HEK293 (cell line): ENCODE data around the gene ATP11C.

ENCODE experiments used
- CTCF ChIA-PET: fragments of 350-600 bp; formaldehyde crosslinking; extraction: SDS; loops from one replicate; lab custom pipeline; 2021; ENCODE audit warnings: antibody characterized with exemption; lab: Yijun Ruan, JAX
- POLR2A ChIA-PET: fragments of 300-600 bp; formaldehyde crosslinking; extraction: SDS; loops from one replicate; lab custom pipeline; 2020; ENCODE audit warnings: antibody characterized with exemption, inconsistent platforms; lab: Yijun Ruan, JAX
- H3K27ac ChIP-seq: fragments of 200-500 bp; sonication (Bioruptor generic); 2 replicates; pipeline ENCODE4 v1.5.1; 2014; ENCODE audit warnings: low read depth, low read length, control low read depth, inconsistent platforms; ENCODE audit errors: extremely low read depth
- H3K36me3 ChIP-seq, 2 experiments: fragments of 200-500 bp in 1 of 2; sonication (Bioruptor generic) in 1 of 2; 1 replicate in 1 of 2; 2 replicates in 1 of 2; pipeline ENCODE4 v1.5.1; 2014 to 2017; ENCODE audit warnings: inconsistent platforms in 2 of 2, low read length in 2 of 2; ENCODE audit not compliant: control insufficient read depth in 2 of 2, insufficient read depth in 1 of 2
- H3K4me1 ChIP-seq: fragments of 200-500 bp; sonication (Bioruptor generic); 2 replicates; pipeline ENCODE4 v1.5.1; 2014; ENCODE audit warnings: mild to moderate bottlenecking, low read length, inconsistent platforms; ENCODE audit not compliant: control insufficient read depth, insufficient read depth
- H3K4me3 ChIP-seq: 2 replicates; pipeline ENCODE4 v1.5.1; 2011; ENCODE audit warnings: low read depth, mild to moderate bottlenecking, control low read depth, low read length, moderate library complexity
- H3K9me3 ChIP-seq: fragments of 200-500 bp; sonication (Bioruptor generic); 2 replicates; pipeline ENCODE4 v1.5.1; 2014; ENCODE audit warnings: low read depth, low read length, inconsistent platforms; ENCODE audit not compliant: control insufficient read depth, insufficient read depth
- KLF10 ChIP-seq: fragments of 450-650 bp; IDR thresholded peaks from 2 replicates; pipeline ENCODE4 v1.5.1; 2018; ENCODE audit warnings: missing biosample characterization, mild to moderate bottlenecking, missing genetic modification characterization
- TCF7L2 ChIP-seq: IDR thresholded peaks from 2 replicates; pipeline ENCODE4 v1.6.1; 2011; ENCODE audit warnings: low read depth, mild to moderate bottlenecking, inconsistent platforms, low read length, moderate library complexity, borderline replicate concordance
- YY2 ChIP-seq: fragments of 450-650 bp; formaldehyde crosslinking; IDR thresholded peaks from 2 replicates; pipeline ENCODE4 v1.5.1; 2016; ENCODE audit warnings: missing biosample characterization, missing genetic modification characterization
- ZBTB1 ChIP-seq: fragments of 450-650 bp; formaldehyde crosslinking; IDR thresholded peaks from 2 replicates; pipeline ENCODE4 v1.5.1; 2016; ENCODE audit warnings: missing biosample characterization, missing genetic modification characterization
- ZBTB17 ChIP-seq: fragments of 450-650 bp; formaldehyde crosslinking; IDR thresholded peaks from 2 replicates; pipeline ENCODE4 v1.5.1; 2016; ENCODE audit warnings: missing biosample characterization, missing genetic modification characterization
- ZIC2 ChIP-seq: fragments of 450-650 bp; formaldehyde crosslinking; IDR thresholded peaks from 2 replicates; pipeline ENCODE4 v1.5.1; 2016; ENCODE audit warnings: missing biosample characterization, missing genetic modification characterization
- ZNF239 ChIP-seq: fragments of 450-650 bp; formaldehyde crosslinking; IDR thresholded peaks from 2 replicates; pipeline ENCODE4 v1.5.1; 2016; ENCODE audit warnings: missing biosample characterization, missing genetic modification characterization
- ZNF324 ChIP-seq: fragments of 450-650 bp; formaldehyde crosslinking; IDR thresholded peaks from 2 replicates; pipeline ENCODE4 v1.5.1; 2016; ENCODE audit warnings: missing biosample characterization, missing genetic modification characterization
- ZNF394 ChIP-seq: fragments of 450-650 bp; formaldehyde crosslinking; IDR thresholded peaks from 2 replicates; pipeline ENCODE4 v1.5.1; 2016; ENCODE audit warnings: missing biosample characterization, missing genetic modification characterization, mild to moderate bottlenecking, moderate library complexity, borderline replicate concordance
- ZNF548 ChIP-seq: fragments of 450-650 bp; formaldehyde crosslinking; IDR thresholded peaks from 2 replicates; pipeline ENCODE4 v1.5.1; 2016; ENCODE audit warnings: missing biosample characterization, missing genetic modification characterization
- ZNF677 ChIP-seq: fragments of 450-650 bp; IDR thresholded peaks from 2 replicates; pipeline ENCODE4 v1.5.0; 2018; ENCODE audit warnings: missing biosample characterization, mild to moderate bottlenecking, missing genetic modification characterization, moderate library complexity
- ZNF76 ChIP-seq: fragments of 450-650 bp; formaldehyde crosslinking; IDR thresholded peaks from 2 replicates; pipeline ENCODE4; 2016; ENCODE audit warnings: low read depth, missing biosample characterization, missing genetic modification characterization, borderline replicate concordance
- TF ChIP-seq, protein P1 (sequence below): fragments of 450-650 bp; formaldehyde crosslinking; IDR thresholded peaks from 2 replicates; pipeline ENCODE4 v1.5.0; 2017; ENCODE audit warnings: missing biosample characterization, missing genetic modification characterization, borderline replicate concordance
- TF ChIP-seq, protein P2 (sequence below): fragments of 450-650 bp; formaldehyde crosslinking; IDR thresholded peaks from 2 replicates; pipeline ENCODE4 v1.5.1; 2016; ENCODE audit warnings: missing biosample characterization, missing genetic modification characterization, borderline replicate concordance
- TF ChIP-seq, protein P3 (sequence below): fragments of 450-650 bp; formaldehyde crosslinking; IDR thresholded peaks from 2 replicates; pipeline ENCODE4 v1.5.1; 2016; ENCODE audit warnings: missing biosample characterization, missing genetic modification characterization, low read depth
- TF ChIP-seq, protein P4 (sequence below): fragments of 450-650 bp; IDR thresholded peaks from 2 replicates; pipeline ENCODE4 v1.5.1; 2018; ENCODE audit warnings: missing biosample characterization, mild to moderate bottlenecking, missing genetic modification characterization
- TF ChIP-seq, protein P5 (sequence below): fragments of 450-650 bp; formaldehyde crosslinking; IDR thresholded peaks from 2 replicates; pipeline ENCODE4 v1.5.1; 2016; ENCODE audit warnings: missing biosample characterization, missing genetic modification characterization

The ATP11C gene

DNA sequence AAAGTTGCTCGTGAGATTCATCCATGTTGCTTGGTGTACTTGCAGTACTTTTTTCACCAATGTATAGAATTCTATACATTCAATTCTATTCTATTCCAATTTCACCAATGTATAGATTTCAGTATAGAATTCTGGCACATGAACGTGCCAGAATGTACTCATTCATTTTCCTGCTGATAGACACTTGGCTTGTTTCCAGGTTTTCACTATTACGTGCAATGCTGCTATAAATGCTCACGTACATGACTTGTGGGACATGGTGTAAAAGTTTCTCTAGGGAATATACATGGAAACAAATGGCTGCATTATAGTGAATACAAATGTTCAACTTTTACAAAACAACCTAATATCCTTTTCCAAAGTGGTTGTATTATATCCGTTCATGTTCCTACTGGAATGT, 39.3 kb upstream of the ATP11C start:
- H3K9me3 ChIP-seq, result no peaks in the 10 kb centered on the region; the same call in 1 of the 2 replicates
- TF ChIP-seq ZNF324 (tag by site-specific recombination), result no peak
- no peak for TF ChIP-seq TCF7L2
- TF ChIP-seq ZNF677, result no peak
- TF ChIP-seq, protein P1, sequence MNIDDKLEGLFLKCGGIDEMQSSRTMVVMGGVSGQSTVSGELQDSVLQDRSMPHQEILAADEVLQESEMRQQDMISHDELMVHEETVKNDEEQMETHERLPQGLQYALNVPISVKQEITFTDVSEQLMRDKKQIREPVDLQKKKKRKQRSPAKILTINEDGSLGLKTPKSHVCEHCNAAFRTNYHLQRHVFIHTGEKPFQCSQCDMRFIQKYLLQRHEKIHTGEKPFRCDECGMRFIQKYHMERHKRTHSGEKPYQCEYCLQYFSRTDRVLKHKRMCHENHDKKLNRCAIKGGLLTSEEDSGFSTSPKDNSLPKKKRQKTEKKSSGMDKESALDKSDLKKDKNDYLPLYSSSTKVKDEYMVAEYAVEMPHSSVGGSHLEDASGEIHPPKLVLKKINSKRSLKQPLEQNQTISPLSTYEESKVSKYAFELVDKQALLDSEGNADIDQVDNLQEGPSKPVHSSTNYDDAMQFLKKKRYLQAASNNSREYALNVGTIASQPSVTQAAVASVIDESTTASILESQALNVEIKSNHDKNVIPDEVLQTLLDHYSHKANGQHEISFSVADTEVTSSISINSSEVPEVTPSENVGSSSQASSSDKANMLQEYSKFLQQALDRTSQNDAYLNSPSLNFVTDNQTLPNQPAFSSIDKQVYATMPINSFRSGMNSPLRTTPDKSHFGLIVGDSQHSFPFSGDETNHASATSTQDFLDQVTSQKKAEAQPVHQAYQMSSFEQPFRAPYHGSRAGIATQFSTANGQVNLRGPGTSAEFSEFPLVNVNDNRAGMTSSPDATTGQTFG (tag by site-specific recombination), result no peak
- no peak for TF ChIP-seq ZNF394
- TF ChIP-seq ZNF548, result no peak
- TF ChIP-seq YY2, result no peak
- TF ChIP-seq ZBTB17 (tag by site-specific recombination), result no peak
- no peak for TF ChIP-seq ZIC2
- no peak for TF ChIP-seq ZNF76 (tag by site-specific recombination)
- TF ChIP-seq ZBTB1, result no peak
- TF ChIP-seq, protein P2, sequence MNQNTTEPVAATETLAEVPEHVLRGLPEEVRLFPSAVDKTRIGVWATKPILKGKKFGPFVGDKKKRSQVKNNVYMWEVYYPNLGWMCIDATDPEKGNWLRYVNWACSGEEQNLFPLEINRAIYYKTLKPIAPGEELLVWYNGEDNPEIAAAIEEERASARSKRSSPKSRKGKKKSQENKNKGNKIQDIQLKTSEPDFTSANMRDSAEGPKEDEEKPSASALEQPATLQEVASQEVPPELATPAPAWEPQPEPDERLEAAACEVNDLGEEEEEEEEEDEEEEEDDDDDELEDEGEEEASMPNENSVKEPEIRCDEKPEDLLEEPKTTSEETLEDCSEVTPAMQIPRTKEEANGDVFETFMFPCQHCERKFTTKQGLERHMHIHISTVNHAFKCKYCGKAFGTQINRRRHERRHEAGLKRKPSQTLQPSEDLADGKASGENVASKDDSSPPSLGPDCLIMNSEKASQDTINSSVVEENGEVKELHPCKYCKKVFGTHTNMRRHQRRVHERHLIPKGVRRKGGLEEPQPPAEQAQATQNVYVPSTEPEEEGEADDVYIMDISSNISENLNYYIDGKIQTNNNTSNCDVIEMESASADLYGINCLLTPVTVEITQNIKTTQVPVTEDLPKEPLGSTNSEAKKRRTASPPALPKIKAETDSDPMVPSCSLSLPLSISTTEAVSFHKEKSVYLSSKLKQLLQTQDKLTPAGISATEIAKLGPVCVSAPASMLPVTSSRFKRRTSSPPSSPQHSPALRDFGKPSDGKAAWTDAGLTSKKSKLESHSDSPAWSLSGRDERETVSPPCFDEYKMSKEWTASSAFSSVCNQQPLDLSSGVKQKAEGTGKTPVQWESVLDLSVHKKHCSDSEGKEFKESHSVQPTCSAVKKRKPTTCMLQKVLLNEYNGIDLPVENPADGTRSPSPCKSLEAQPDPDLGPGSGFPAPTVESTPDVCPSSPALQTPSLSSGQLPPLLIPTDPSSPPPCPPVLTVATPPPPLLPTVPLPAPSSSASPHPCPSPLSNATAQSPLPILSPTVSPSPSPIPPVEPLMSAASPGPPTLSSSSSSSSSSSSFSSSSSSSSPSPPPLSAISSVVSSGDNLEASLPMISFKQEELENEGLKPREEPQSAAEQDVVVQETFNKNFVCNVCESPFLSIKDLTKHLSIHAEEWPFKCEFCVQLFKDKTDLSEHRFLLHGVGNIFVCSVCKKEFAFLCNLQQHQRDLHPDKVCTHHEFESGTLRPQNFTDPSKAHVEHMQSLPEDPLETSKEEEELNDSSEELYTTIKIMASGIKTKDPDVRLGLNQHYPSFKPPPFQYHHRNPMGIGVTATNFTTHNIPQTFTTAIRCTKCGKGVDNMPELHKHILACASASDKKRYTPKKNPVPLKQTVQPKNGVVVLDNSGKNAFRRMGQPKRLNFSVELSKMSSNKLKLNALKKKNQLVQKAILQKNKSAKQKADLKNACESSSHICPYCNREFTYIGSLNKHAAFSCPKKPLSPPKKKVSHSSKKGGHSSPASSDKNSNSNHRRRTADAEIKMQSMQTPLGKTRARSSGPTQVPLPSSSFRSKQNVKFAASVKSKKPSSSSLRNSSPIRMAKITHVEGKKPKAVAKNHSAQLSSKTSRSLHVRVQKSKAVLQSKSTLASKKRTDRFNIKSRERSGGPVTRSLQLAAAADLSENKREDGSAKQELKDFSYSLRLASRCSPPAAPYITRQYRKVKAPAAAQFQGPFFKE (tag by site-specific recombination), result no peak
- TF ChIP-seq ZNF239, result no peak
- TF ChIP-seq, protein P3, sequence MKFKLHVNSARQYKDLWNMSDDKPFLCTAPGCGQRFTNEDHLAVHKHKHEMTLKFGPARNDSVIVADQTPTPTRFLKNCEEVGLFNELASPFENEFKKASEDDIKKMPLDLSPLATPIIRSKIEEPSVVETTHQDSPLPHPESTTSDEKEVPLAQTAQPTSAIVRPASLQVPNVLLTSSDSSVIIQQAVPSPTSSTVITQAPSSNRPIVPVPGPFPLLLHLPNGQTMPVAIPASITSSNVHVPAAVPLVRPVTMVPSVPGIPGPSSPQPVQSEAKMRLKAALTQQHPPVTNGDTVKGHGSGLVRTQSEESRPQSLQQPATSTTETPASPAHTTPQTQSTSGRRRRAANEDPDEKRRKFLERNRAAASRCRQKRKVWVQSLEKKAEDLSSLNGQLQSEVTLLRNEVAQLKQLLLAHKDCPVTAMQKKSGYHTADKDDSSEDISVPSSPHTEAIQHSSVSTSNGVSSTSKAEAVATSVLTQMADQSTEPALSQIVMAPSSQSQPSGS (tag by site-specific recombination), result no peak
- TF ChIP-seq, protein P4, sequence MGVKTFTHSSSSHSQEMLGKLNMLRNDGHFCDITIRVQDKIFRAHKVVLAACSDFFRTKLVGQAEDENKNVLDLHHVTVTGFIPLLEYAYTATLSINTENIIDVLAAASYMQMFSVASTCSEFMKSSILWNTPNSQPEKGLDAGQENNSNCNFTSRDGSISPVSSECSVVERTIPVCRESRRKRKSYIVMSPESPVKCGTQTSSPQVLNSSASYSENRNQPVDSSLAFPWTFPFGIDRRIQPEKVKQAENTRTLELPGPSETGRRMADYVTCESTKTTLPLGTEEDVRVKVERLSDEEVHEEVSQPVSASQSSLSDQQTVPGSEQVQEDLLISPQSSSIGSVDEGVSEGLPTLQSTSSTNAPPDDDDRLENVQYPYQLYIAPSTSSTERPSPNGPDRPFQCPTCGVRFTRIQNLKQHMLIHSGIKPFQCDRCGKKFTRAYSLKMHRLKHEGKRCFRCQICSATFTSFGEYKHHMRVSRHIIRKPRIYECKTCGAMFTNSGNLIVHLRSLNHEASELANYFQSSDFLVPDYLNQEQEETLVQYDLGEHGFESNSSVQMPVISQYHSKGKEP (tag by site-specific recombination), result no peak
- TF ChIP-seq KLF10 (tag by site-specific recombination), result no peak
- TF ChIP-seq, protein P5, sequence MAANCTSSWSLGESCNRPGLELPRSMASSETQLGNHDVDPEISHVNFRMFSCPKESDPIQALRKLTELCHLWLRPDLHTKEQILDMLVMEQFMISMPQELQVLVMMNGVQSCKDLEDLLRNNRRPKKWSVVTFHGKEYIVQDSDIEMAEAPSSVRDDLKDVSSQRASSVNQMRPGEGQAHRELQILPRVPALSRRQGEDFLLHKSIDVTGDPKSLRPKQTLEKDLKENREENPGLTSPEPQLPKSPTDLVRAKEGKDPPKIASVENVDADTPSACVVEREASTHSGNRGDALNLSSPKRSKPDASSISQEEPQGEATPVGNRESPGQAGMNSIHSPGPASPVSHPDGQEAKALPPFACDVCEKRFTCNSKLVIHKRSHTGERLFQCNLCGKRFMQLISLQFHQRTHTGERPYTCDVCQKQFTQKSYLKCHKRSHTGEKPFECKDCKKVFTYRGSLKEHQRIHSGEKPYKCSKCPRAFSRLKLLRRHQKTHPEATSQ, result no peak
- TF ChIP-seq, all 188 proteins: peak for 0
- CTCF ChIA-PET, result no interaction called here
- POLR2A ChIA-PET, result no interaction called here
- Histone ChIP-seq H3K36me3 (no peaks in the 10 kb centered on the region), H3K4me3 (no peak overlapping the region), H3K4me1 (no peaks in the 10 kb centered on the region), H3K27ac (no peak overlapping the region)
